NB4 (cell line): Measurements from ENCODE around the gene TFAP2D.

Experiments
- DNase-seq: peaks from one replicate; pipeline ENCODE4 v3.0.0; 2010; ENCODE audit warnings: low read depth
- H3K4me3 ChIP-seq: one replicate; pipeline ENCODE4 v1.5.1; 2011; ENCODE audit warnings: mild to moderate bottlenecking, low read depth, low read length, moderate library complexity
- MYC ChIP-seq: IDR thresholded peaks from 2 replicates; pipeline ENCODE4 v1.6.1; 2011; ENCODE audit warnings: low read depth, low read length
- POLR2A ChIP-seq: IDR thresholded peaks from 2 replicates; pipeline ENCODE4 v1.6.1; 2011; ENCODE audit warnings: mild to moderate bottlenecking; ENCODE audit not compliant: insufficient read length; ENCODE audit errors: extremely low read depth
- TF ChIP-seq, protein P1 (sequence below): IDR thresholded peaks from one replicate; pipeline ENCODE4 v1.5.1; 2012; ENCODE audit warnings: low read depth, low read length
- TF ChIP-seq, protein P2 (sequence below): IDR thresholded peaks from 2 replicates; pipeline ENCODE4 v1.6.1; 2011; ENCODE audit warnings: low read depth, low read length

The TFAP2D gene

DNA sequence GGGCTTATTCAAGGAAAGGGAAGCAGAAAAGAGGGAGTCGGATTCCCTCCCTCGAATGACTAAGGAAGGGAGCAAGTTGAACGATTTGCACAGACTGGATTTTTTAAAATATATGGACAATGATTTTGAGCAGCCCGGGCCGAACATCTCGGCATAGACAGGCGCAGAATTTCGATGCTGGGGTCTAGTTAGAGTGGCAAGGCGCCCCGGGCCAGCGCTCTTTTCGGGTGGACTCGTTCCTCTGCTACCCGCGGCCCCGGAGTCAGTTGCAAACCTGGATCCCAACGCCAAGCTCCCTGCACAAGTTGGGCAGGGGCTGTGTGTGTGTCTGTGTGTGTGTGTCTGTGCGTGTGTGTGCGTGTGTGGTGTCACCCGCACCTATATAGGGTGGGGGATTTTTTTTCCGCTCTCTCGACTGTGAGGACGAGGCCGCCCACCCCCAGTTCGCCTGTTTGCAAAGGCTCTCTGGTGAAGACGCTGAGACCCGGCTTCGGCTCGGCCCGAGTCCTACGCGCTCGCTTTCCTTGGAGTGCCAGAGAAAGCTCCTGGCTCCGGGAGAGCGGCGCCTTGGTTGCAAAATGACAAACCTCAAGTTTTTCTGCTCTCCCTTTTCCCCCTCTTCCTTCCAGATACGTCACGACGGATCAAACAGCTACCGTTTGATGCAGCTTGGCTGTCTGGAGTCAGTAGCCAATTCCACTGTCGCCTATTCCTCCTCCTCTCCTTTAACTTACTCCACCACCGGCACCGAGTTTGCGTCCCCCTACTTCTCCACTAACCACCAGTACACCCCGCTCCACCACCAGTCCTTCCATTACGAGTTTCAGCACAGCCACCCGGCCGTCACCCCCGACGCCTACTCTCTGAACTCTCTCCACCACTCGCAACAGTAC lies 1.4 kb downstream of the TFAP2D start:
- no peak for TF ChIP-seq POLR2A
- TF ChIP-seq MYC = no peak
- TF ChIP-seq, protein P1, sequence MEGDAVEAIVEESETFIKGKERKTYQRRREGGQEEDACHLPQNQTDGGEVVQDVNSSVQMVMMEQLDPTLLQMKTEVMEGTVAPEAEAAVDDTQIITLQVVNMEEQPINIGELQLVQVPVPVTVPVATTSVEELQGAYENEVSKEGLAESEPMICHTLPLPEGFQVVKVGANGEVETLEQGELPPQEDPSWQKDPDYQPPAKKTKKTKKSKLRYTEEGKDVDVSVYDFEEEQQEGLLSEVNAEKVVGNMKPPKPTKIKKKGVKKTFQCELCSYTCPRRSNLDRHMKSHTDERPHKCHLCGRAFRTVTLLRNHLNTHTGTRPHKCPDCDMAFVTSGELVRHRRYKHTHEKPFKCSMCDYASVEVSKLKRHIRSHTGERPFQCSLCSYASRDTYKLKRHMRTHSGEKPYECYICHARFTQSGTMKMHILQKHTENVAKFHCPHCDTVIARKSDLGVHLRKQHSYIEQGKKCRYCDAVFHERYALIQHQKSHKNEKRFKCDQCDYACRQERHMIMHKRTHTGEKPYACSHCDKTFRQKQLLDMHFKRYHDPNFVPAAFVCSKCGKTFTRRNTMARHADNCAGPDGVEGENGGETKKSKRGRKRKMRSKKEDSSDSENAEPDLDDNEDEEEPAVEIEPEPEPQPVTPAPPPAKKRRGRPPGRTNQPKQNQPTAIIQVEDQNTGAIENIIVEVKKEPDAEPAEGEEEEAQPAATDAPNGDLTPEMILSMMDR = no peak
- TF ChIP-seq, protein P2, sequence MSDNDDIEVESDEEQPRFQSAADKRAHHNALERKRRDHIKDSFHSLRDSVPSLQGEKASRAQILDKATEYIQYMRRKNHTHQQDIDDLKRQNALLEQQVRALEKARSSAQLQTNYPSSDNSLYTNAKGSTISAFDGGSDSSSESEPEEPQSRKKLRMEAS = no peak
- no peak for DNase-seq
- H3K4me3 ChIP-seq = no peak overlapping the region

DNA sequence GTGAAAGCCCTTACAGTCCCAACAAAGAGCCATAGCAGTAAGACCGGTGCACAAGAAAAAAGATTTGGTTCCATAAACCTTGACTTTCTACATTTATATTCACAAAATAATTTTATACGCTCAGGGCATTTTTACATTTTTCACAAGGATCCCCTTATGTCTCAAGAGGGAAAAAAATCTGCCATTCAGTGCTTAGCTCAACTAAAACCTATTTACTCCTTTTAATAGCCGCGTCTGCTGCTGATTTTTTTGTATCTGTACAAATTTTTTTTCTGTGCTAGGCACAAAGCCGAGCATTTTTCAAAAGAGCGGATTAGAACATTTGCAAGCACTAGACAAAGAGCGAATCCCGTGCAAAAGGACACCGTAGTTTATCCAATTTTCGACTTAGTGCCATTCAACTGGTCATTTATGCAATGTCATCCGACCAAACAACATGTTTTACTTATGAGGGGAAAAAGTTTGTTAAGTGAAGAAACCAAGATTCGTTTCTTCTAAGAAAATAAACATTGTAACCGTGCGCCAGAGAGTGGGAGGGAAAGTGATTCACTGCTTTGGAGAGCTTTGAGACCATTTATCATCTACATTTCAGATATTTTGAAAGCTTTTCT lies 3.7 kb downstream of the TFAP2D start:
- H3K4me3 ChIP-seq = no peak overlapping the region
- DNase-seq = no peak
- TF ChIP-seq, protein P1 = no peak
- TF ChIP-seq POLR2A = no peak
- TF ChIP-seq, protein P2 = no peak
- TF ChIP-seq MYC = no peak

DNA sequence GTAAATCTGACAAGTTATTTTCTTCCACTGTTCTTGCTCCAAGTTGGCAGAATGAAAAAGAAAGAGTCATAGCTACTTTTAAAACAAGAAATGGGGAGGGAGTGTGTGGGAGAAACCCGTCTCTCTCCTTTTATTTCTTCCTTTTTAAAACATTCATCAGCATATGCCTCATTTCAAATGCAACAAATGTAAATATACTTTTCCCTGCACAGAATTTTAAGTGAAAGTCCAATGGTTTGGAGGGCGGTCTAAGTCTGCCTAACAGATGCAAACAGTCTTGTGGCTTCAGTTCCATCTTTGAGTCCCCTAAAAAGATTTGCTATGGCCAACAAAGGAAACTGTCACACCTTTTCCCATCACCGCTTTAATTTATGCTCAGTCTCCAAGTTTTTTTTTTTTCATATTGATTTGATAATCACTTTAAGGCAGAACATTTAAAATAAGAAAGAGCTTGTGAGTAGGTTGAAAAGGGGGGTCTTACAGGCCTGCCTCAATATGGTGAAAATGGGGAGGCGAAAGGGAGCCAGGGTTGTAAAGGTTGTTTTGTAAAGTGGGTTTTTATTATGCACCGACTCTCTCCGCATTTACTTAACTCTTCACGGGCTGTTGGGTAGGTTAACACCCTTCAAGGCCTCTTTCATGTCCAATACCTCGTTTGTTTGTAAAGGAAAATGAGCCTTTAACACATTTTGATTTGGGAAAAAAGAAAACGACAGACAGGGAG lies 4.6 kb downstream of the TFAP2D start:
- TF ChIP-seq, protein P2 = no peak
- no peak for TF ChIP-seq POLR2A
- TF ChIP-seq, protein P1 = no peak
- TF ChIP-seq MYC = no peak
- no peak overlapping the region for H3K4me3 ChIP-seq
- DNase-seq = no peak

DNA sequence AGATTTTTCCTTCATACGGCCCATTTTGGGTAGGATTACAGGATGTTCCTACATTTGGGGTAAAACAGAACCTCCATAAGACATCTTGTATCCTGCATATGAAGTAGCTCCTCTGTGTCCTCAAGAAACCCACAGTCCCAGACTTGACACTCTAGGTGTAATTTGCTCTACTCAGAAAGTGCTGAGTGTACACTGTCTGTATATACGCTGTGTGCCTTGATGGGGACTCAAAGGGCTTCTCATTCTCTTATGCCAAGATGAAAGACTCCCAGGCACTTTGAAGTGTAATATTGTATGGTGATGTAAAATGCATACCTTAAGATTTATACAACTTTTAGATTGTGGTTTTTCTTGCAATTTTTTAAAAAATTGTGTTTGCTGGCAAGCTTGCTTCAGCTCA lies 5.2 kb downstream of the TFAP2D start:
- no peak overlapping the region for H3K4me3 ChIP-seq
- DNase-seq = no peak
- TF ChIP-seq POLR2A (no peak), MYC (no peak)
- TF ChIP-seq, protein P2 = no peak
- TF ChIP-seq, protein P1 = no peak

DNA sequence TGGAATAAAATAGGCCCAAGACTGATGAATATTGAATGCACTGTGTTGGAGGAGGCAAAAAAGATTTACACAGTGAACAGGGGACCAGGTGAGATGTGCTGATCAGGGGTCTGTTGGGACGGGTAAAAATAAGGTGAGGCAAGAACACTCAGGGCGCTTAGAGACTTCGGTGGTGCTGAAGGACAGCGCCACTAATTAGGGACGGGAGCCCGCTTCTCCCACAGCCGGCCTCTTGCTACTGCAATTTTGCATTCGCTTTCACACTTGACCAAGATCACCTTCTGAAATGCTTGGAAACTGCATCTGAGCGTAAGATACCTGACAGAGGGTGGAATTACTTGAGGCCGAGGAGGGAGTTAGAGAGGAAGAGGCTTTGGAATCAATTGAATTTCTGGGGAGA lies 7.3 kb downstream of the TFAP2D start:
- no peak overlapping the region for H3K4me3 ChIP-seq
- DNase-seq = peak; percentile 26
- TF ChIP-seq, protein P2 = no peak
- TF ChIP-seq POLR2A (no peak), MYC (no peak)
- TF ChIP-seq, protein P1 = no peak
